Fibroblast of lung (primary cell): Measurements from ENCODE around the gene KNDC1.

Experiments
- CTCF ChIP-seq, 2 donors: IDR thresholded peaks in 1 of 2; conservative IDR thresholded peaks in 1 of 2; 1 replicate in 1 of 2; 2 replicates in 1 of 2; pipeline ENCODE4 v1.5.1; 2011 to 2012; ENCODE audit warnings: low read length in 2 of 2, control low read depth in 1 of 2, inconsistent platforms in 1 of 2, low read depth in 1 of 2, mild to moderate bottlenecking in 1 of 2
- EZH2 ChIP-seq: IDR thresholded peaks from 2 replicates; pipeline ENCODE4 v1.5.1; 2012; ENCODE audit warnings: low read length, control low read depth, mild to moderate bottlenecking; ENCODE audit errors: missing control alignments

DNA sequence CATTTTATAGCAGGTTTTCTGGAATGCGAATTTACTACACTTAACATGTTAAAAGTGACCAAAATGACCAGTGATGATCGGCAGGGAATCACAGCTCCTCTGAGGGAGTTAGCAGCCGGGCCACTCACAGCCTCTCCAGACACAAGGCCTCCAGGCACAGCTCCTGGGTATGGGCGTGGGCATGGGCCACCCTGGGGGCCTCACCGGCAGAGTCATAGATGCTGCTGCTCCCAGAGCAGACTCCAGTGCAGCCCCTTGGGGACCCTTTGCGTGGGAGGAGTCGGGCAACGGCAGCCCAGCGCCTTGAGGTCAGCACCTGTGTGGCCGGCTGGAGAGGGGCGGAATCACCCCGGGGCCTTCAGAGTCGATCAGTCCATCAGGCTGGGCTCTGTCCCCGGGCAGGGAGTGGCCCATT lies 8.6 kb downstream of the KNDC1 start:
- TF ChIP-seq CTCF (conservative IDR thresholded peaks at IDR 0.05 in 1 of 2, IDR thresholded peaks at IDR 0.05 in 1 of 2; ENCODE audit: low read depth in 1 of 2, low read length in 2 of 2) (no peak), EZH2 (no peak)
